DOHH2 (cell line): ENCODE data around the gene DGKD.

ENCODE experiments used
- H3F3A ChIP-seq: fragments of 200-600 bp; sonication (generic), shearing (Covaris generic); 2 replicates; pipeline ENCODE4 v1.6.0; 2016; ENCODE audit warnings: antibody characterized with exemption, mild to moderate bottlenecking; ENCODE audit not compliant: control insufficient read depth, insufficient read depth
- H3K27ac ChIP-seq: fragments of 200-600 bp; sonication (generic); 2 replicates; pipeline ENCODE4 v1.5.1; 2014; ENCODE audit warnings: low read depth, mild to moderate bottlenecking, low read length, moderate library complexity
- H3K27me3 ChIP-seq: fragments of 200-600 bp; sonication (generic); 2 replicates; pipeline ENCODE4 v1.6.1; 2014; ENCODE audit warnings: mild to moderate bottlenecking, low read length, mixed read lengths; ENCODE audit not compliant: control insufficient read depth
- H3K36me3 ChIP-seq: fragments of 200-600 bp; sonication (generic); 2 replicates; pipeline ENCODE4 v1.6.1; 2014; ENCODE audit warnings: mild to moderate bottlenecking, low read length, moderate library complexity, mixed read lengths; ENCODE audit not compliant: control insufficient read depth
- H3K4me1 ChIP-seq: fragments of 200-600 bp; sonication (generic); 2 replicates; pipeline ENCODE4 v1.6.1; 2014; ENCODE audit warnings: mild to moderate bottlenecking, low read length, mixed read lengths; ENCODE audit not compliant: control insufficient read depth
- H3K4me2 ChIP-seq: fragments of 200-600 bp; sonication (generic); 2 replicates; pipeline ENCODE4 v1.6.0; 2014; ENCODE audit warnings: mild to moderate bottlenecking, low read length, moderate library complexity
- H3K4me3 ChIP-seq: fragments of 200-600 bp; sonication (generic); 2 replicates; pipeline ENCODE4 v1.5.1; 2014; ENCODE audit warnings: mild to moderate bottlenecking, low read length, mixed read lengths
- H3K79me2 ChIP-seq: fragments of 200-600 bp; sonication (generic); 2 replicates; pipeline ENCODE4 v1.6.1; 2014; ENCODE audit warnings: mild to moderate bottlenecking, low read length, mixed read lengths; ENCODE audit not compliant: control insufficient read depth
- H3K9me2 ChIP-seq: fragments of 200-600 bp; sonication (generic); replicated peaks from 2 replicates; pipeline ENCODE4 v1.6.1; 2014; ENCODE audit warnings: mild to moderate bottlenecking, low read length, mixed read lengths; ENCODE audit not compliant: control insufficient read depth
- H3K9me3 ChIP-seq: fragments of 200-600 bp; sonication (generic); 2 replicates; pipeline ENCODE4 v1.6.1; 2014; ENCODE audit warnings: antibody characterized with exemption, low read length, mixed read lengths; ENCODE audit not compliant: control insufficient read depth, insufficient read depth
- H4K20me1 ChIP-seq: fragments of 200-600 bp; sonication (generic); 2 replicates; pipeline ENCODE4 v1.6.0; 2014; ENCODE audit warnings: low read depth, mild to moderate bottlenecking, antibody characterized with exemption, low read length, moderate library complexity; ENCODE audit not compliant: control insufficient read depth, insufficient read depth
- CTCF ChIP-seq: fragments of 200-600 bp; sonication (generic); IDR thresholded peaks from one replicate; pipeline ENCODE4 v1.5.1; 2014; ENCODE audit warnings: antibody characterized with exemption, mild to moderate bottlenecking, low read depth, low read length; ENCODE audit not compliant: poor library complexity, severe bottlenecking
- EZH2phosphoT487 ChIP-seq: fragments of 200-600 bp; sonication (generic); IDR thresholded peaks from 2 replicates; pipeline ENCODE4 v1.6.1; 2017; ENCODE audit warnings: borderline replicate concordance, mild to moderate bottlenecking, antibody characterized with exemption, low read length, moderate library complexity, mixed read lengths

Gene DGKD

DNA sequence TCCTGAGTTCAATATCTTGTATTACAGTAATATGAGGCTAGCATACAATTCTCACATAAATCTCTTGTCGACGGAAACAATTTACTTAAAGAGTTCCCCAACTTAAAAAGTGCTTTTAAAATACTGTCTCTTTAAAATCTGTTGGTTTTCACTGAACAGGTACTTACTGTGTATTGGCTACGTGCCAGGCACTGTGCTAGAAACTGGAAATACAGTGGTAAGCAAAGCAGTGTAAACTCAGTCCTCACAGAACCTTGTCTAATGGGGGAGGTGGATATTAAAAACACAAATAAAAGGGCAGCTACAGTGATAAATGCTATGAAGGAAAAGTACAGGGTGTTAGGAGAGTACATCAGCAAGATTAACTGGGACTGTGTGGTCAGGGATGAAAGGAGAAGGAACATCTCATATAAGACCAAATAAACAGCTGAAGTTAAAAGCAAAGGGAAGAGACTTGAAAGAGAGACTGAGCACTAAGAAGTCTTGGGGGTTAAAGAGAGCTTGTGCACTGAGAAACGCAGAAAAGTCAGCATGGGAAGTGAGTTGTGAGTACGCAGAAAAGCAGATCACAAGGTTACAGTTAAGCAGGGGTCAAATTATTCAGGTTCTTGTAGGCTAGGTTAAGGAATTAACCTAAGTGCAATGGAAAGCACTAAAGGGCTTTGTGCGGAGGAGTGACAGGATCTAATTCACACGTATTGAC lies 159.8 kb downstream of the DGKD start:
- Histone ChIP-seq H3K79me2 (no peaks in the 10 kb centered on the region), H3F3A (peaks cover 6% of the 10 kb centered on the region; the same call in 1 of the 2 replicates), H3K27ac (peak overlapping the region; percentile 60), H3K9me3 (no peaks in the 10 kb centered on the region), H4K20me1 (no peaks in the 10 kb centered on the region), H3K9me2 (no peaks in the 10 kb centered on the region), H3K27me3 (no peaks in the 10 kb centered on the region), H3K36me3 (peaks cover 13% of the 10 kb centered on the region), H3K4me2 (peak overlapping the region; percentile 61), H3K4me1 (peaks cover 63% of the 10 kb centered on the region), H3K4me3 (peak overlapping the region; percentile 49)
- TF ChIP-seq CTCF: no peak
- TF ChIP-seq EZH2phosphoT487: no peak

DNA sequence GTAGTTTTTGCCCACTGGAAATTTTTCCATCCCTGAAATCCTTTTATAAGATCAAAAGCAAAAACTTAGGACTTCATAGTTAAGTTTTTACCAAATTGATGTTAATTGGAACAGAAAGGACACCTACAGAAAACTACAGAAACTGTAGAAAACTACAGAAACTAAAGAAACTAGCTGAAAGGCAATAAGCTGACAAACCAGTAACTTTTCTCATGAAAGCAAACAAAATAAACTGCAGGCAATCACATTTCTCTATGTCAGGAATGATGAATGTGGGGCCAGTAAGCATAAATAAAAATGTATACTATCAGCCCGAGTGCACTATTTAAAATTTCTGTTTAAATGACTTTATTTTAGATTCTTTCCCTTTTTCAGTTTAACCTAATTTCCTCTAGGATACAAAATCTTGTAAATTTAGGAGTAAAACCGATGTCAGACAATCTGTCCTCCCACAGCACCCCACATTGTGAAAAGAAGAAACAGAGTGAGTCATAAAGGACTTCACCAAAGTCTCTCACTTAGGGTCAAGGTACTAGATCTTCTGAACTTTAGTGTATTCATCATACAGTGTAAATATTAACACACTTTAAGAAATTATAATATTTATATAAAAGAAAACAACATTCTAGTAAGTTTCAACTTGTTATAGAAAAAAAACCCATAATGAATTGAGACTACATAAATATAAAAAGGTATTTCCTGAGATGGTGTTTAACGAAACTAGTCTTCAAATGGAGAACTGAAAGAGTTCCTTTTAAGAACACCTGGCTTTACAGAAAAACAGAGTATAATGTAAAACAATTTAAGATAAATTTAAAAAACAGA lies 165.7 kb downstream of the DGKD start:
- Histone ChIP-seq H3K9me2 (no peaks in the 10 kb centered on the region), H3K27me3 (no peaks in the 10 kb centered on the region), H3K9me3 (no peaks in the 10 kb centered on the region), H4K20me1 (no peaks in the 10 kb centered on the region), H3K4me3 (peak overlapping the region; percentile 64), H3K79me2 (no peaks in the 10 kb centered on the region), H3K4me1 (peaks cover 59% of the 10 kb centered on the region), H3K4me2 (peak overlapping the region; percentile 80), H3K27ac (peak overlapping the region; percentile 98), H3F3A (peaks cover 20% of the 10 kb centered on the region), H3K36me3 (peaks cover 43% of the 10 kb centered on the region)
- TF ChIP-seq EZH2phosphoT487 (no peak), CTCF (no peak)
